GM18870 (cell line): ENCODE data around the gene CMKLR1.

ENCODE experiments used
- ATAC-seq: cut with Tn5 transposase; IDR thresholded peaks from one replicate; pipeline ENCODE4 v1.9.1; 2021; ENCODE audit warnings: moderate library complexity; ENCODE audit not compliant: unreplicated experiment

Gene CMKLR1

DNA sequence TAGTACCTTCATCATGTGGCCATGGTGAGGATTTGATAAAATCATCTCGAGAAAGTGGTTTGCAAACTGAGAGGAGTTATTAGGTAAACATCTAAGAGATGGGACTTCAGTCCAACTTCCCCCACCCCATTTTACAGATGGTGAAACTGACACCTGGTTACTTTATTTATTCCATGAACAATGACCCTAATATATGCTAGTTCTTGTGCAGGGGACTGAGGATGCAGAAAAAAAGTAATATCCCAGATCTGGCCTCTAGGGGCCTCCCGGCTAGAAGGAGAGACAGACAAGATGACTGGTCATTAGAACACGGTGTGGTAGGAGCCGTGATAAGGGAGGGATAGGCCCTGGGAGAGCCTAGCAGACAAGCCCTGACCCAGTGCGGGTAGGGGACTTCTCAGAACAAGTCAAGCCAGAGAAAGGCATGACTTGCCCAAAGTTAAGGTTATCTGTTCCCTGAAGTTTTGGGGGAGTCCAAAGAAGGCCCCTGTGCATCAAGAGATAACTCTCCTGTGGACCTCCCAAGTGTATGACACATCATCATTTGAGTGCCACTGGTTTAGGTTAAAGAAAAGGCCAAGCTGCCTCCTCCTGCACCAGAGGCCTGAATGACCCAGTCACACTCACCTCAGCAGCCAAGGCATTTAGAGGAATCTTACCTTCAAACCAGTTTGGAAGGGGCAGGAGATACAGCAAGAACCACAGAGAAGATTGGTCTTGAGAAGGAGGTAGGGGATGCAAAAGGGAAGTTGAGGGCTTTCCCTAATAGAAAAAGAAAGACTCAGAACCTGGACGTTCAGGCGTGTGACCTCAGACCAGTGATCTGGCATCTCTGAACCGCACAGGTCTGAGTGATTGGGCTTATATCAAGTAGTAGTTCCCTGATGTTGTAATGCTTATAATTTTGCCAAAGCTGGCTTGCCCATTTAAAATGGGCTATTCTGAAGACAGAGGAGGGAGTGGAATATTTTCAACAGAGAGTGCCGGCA, 1.6 kb downstream of the CMKLR1 start:
- ATAC-seq = no peak

- ATAC-seq = peak; percentile 48
Measured at GRCh38 chr12:108335349-108336119, 3.6 kb downstream of the CMKLR1 start.

GRCh38 chr12:108333898-108334699, 5.0 kb downstream of the CMKLR1 start:
- ATAC-seq = peak; percentile 37

DNA sequence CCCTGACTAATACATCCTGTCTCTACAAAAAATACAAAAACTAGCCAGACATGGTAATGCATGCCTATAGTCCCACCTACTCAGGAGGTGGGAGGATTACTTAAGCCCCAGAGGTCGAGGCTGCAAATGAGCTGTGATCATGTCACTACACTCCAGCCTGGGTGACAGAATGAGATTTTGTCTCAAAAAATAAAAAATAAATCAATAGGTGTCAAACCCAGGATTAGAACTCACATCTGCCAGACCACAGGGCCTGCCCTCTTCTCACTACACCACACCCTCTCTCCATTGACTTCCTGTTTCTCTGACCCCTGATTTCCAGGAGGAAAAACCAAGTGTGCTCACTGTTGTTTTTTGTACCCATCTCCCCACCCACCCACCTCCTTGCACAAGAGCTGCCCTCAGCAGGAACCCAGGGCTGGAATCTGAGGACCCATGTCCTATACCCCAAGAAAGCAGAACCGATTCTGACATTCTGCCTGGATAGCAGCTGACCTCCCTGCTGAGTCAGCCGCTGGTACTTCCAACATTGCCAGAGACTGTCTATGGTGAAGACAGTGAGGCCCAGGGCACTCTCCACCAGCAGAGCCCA, 6.2 kb downstream of the CMKLR1 start:
- ATAC-seq = no peak

DNA sequence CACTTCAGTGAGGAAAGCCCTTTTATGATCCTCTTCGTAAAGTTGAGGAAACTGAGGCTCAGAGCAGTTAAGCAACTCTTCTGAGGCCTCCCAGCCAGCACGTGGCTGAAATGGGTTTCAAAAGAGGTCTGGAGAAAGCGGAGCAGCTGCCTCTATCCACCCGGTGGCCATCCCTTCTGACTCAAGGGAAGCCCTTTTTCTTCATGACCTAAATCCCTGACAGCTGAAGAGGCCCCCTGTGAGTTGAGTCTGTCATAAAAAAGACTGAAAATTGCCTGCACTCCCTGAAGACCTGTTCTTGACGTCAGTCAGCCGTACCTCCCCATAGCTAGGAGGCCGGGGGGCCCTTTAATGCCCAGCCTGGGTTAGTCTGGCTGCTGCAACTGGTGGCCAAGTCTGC, 10.7 kb downstream of the CMKLR1 start:
- no peak for ATAC-seq

GRCh38 chr12:108327621-108328344, 11.3 kb downstream of the CMKLR1 start:
- no peak for ATAC-seq

DNA sequence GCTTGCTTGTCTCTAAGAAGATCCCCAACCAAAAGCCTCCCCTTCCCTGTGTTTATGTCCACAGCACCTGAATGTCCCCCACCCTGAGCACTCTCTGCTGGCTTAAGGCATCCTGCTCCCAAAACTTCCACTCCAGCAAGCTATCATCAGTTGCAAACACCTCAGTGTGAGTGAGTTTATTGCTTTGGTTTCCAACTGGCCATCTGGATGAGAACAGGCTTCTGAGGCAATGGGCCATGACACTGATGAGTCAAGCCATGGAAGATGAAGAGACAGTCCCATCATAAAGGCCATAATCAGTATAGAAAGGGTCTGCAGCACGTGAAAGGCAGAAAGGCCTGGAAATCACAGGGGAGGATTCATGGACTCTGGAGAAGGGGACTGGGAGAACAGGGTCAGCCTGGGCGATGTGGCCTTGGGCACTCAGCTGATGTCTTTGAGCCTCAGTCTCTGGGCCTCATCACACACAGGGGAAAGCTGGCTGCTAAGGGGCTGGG, 12.8 kb downstream of the CMKLR1 start:
- no peak for ATAC-seq

GRCh38 chr12:108325549-108325948, 13.6 kb downstream of the CMKLR1 start:
- no peak for ATAC-seq

- ATAC-seq = no peak
Measured at GRCh38 chr12:108325018-108325358, 14.1 kb downstream of the CMKLR1 start.

DNA sequence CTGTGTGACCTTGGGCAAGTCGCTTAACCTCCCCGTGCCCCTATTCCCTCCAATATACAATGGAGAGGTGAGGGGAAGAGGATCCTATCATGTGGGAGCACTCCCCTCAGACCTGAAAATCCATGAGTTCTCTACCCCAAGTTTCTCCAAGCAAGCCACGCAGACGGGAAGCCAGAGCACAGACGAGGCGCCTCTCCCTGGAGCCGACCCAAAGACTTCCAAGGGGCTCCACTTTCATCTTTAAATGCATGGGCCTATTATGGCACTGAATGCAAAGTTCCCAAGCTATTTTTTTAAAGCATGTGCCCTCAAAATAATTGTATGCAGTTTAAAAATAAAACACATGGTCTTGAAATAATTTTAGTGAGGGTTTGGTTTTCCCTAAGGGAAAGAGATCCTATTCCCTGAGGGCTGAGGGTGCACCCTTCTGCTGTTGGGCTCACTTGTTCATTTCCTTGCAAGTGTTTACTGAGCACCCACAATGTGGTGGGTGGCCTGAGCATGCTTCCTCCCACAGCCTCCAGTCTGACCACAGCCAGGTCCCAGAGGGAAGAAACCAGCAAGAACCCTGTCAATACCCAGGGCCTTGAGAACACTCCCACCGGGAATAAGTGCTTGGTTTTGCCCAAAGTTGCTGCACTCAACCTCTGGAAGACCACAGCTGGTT, 14.6 kb downstream of the CMKLR1 start:
- no peak for ATAC-seq

- ATAC-seq = no peak
Measured at GRCh38 chr12:108323581-108323980, 15.5 kb downstream of the CMKLR1 start.

DNA sequence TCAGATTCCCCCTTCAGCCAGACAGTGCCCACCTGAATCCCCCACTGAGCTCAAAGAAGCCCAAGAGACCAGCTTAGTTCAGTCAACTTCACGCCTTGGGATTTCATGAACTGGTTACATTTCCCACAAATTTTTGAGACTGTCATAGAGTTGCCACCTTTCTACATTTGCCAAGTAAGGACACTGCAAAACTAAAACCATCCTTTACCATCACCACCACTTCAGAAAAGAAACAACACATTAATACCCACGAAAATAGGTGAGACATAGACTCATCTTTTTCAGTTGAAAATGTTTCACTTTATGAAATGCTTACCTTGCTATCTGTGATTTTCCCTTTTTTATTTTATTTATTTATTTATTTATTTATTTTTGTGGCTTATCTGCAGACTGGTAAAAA, 16.1 kb downstream of the CMKLR1 start:
- ATAC-seq = no peak

DNA sequence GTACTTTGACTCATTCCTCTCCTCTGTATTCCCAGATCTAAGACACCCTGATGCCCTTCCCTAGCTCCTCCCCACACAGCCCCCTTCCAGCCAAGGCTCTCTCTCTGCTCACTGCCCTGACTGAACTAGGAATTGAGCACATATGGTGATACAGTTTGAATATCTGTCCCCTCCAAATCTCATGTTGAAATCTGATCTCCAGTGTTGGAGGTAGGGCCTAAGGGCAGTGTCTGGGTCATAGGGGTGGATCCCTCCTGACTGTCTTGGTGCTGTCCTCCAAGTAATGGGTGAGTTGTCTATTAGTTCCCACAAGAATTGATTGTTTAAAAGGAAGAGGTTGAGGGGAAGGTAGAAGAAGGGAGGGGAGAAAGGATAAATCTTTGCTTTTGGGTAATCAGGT, 17.4 kb downstream of the CMKLR1 start:
- ATAC-seq = no peak

- ATAC-seq = no peak
Measured at GRCh38 chr12:108320507-108321293, 18.4 kb downstream of the CMKLR1 start.

DNA sequence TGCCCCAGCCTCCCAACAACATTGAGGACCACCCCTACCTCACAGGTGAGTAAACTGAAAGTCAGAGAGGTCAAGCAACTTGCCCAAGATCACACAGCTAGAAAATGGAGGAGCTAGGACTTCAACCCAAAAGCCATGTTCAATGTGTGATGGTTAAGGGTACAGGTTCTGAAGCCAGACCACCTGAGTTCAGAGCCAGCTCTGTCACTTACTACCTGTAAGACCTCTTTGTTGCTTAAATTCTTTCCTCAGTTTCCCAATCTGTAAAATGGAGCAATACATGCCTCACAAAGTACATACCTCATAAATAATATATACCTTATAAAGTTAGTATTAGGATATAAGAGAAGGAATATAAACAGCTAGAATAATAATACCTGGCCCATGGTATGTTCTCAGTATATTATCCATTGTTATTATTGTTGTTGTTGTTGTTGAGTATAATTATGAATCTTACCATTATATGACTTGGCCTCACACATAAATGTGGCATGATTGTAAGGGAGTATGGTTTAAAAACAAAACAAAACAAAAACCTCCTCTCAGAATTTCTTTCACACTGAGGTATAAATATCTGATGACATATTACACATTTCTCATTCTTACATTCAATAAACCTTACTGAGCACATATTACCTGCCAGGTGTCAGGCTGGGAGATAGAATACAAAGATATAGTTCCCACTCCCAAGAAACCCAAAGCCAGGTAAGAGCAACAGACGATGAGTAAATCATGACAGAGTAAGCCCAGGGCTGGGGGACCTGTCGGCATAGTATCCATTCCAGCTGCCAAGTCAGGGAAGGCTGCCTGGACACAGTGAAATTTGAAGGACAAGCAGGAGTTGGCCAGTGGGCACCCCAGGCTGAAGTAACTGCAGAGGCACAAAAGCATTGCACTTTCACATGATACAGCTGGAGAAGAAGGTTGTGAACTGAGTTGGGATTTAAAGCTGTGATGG, 19.6 kb downstream of the CMKLR1 start:
- no peak for ATAC-seq

- ATAC-seq = no peak
Measured at GRCh38 chr12:108318472-108319275, 20.4 kb downstream of the CMKLR1 start.
